Adrenal gland (tissue), 5 donors: Measurements from ENCODE around the gene SWT1.
"Not testable (repeated sequence)": the region's sequence is repeated elsewhere in the genome, so short reads cannot be mapped to it uniquely, and the experiment has no call there.

Source experiments
- CTCF ChIP-seq, 6 experiments: fragments of 450-650 bp in 4 of 6; fragments of 200-600 bp in 2 of 6; sonication (generic) in 1 of 6; IDR thresholded peaks; 1 replicate in 5 of 6; 2 replicates in 1 of 6; pipeline versions ENCODE4 v1.5.1 to v1.8.0; 2016 to 2021; ENCODE audit warnings: antibody characterized with exemption in 6 of 6, mild to moderate bottlenecking in 2 of 6, moderate library complexity in 1 of 6
- POLR2A ChIP-seq, 2 donors: fragments of 450-650 bp; IDR thresholded peaks; one replicate each; pipeline ENCODE4 v1.6.1; 2017; ENCODE audit warnings: antibody characterized with exemption in 2 of 2, mild to moderate bottlenecking in 2 of 2, moderate library complexity in 1 of 2
- donor health status: DM: no; HTN: no; CAD: no.

GRCh38 chr1:185252404-185252803 is 95.4 kb downstream of the SWT1 start:
- TF ChIP-seq CTCF, POLR2A (IDR thresholded peaks at IDR 0.05): not testable (repeated sequence)
